Muscle of back (tissue), 13 donors: Measurements from ENCODE around the gene ZDHHC7. TPM values are rescaled to one million over a fixed set of nuclear protein-coding genes. Genes with fewer than 3 reads are reported as not detected.
"Not testable (repeated sequence)": the region's sequence is repeated elsewhere in the genome, so short reads cannot be mapped to it uniquely, and the experiment has no call there.

ENCODE experiments used
- DNase-seq, 3 donors: peaks; one replicate each; pipeline versions ENCODE4 v3.0.0 to v3.0.0-alpha.2; 2013
- long read RNA-seq, 9 donors: transcript quantifications; one replicate each; lab custom pipeline, GENCODE V29; 2026
- polyA plus RNA-seq, 10 donors: library from polyadenylated mRNA; unstranded; fragments of 120-200 nt; gene quantifications; one replicate each; pipeline ENCODE4 v1.2.1, GENCODE V29; 2013; ENCODE audit not compliant: insufficient read length in 10 of 10

The ZDHHC7 gene, protein sequence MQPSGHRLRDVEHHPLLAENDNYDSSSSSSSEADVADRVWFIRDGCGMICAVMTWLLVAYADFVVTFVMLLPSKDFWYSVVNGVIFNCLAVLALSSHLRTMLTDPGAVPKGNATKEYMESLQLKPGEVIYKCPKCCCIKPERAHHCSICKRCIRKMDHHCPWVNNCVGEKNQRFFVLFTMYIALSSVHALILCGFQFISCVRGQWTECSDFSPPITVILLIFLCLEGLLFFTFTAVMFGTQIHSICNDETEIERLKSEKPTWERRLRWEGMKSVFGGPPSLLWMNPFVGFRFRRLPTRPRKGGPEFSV
- 10 to 100 TPM; 30.4 to 46.7 (median 39.5) TPM for polyA plus RNA-seq
- long read RNA-seq, donor 1, transcript ZDHHC7-201 (8 exons, 3,442 nt), result major isoform, 7 of 8 reads
- long read RNA-seq, donor 1, partial matches to known transcripts, result 0 of 8 reads
- long read RNA-seq, donor 1, other reads (novel, unspliced or antisense), result 0 of 8 reads
- long read RNA-seq, donor 2, transcript ZDHHC7-201 (8 exons, 3,442 nt), result major isoform, 7 of 7 reads
- long read RNA-seq, donor 2, partial matches to known transcripts, result 0 of 7 reads
- long read RNA-seq, donor 2, other reads (novel, unspliced or antisense), result 0 of 7 reads
- long read RNA-seq, donor 3, result 0 reads
- long read RNA-seq, donor 4, transcript ZDHHC7-201 (8 exons, 3,442 nt), result major isoform, 5 of 13 reads
- long read RNA-seq, donor 4, partial matches to known transcripts, result 8 of 13 reads
- long read RNA-seq, donor 4, other reads (novel, unspliced or antisense), result 0 of 13 reads
- long read RNA-seq, donor 5, transcript ZDHHC7-201 (8 exons, 3,442 nt), result major isoform, 5 of 5 reads
- long read RNA-seq, donor 5, partial matches to known transcripts, result 0 of 5 reads
- long read RNA-seq, donor 5, other reads (novel, unspliced or antisense), result 0 of 5 reads
- long read RNA-seq, donor 6, transcript ZDHHC7-201 (8 exons, 3,442 nt), result major isoform, 11 of 32 reads
- long read RNA-seq, donor 6, partial matches to known transcripts, result 21 of 32 reads
- long read RNA-seq, donor 6, other reads (novel, unspliced or antisense), result 0 of 32 reads
- long read RNA-seq, donor 7, transcript ZDHHC7-201 (8 exons, 3,442 nt), result major isoform, 7 of 7 reads
- long read RNA-seq, donor 7, partial matches to known transcripts, result 0 of 7 reads
- long read RNA-seq, donor 7, other reads (novel, unspliced or antisense), result 0 of 7 reads
- long read RNA-seq, donor 8, transcript ZDHHC7-201 (8 exons, 3,442 nt), result major isoform, 7 of 16 reads
- long read RNA-seq, donor 8, partial matches to known transcripts, result 9 of 16 reads
- long read RNA-seq, donor 8, other reads (novel, unspliced or antisense), result 0 of 16 reads
- long read RNA-seq, donor 9, partial matches to known transcripts, result 0 of 3 reads
- long read RNA-seq, donor 9, other reads (novel, unspliced or antisense), result 0 of 3 reads

DNA sequence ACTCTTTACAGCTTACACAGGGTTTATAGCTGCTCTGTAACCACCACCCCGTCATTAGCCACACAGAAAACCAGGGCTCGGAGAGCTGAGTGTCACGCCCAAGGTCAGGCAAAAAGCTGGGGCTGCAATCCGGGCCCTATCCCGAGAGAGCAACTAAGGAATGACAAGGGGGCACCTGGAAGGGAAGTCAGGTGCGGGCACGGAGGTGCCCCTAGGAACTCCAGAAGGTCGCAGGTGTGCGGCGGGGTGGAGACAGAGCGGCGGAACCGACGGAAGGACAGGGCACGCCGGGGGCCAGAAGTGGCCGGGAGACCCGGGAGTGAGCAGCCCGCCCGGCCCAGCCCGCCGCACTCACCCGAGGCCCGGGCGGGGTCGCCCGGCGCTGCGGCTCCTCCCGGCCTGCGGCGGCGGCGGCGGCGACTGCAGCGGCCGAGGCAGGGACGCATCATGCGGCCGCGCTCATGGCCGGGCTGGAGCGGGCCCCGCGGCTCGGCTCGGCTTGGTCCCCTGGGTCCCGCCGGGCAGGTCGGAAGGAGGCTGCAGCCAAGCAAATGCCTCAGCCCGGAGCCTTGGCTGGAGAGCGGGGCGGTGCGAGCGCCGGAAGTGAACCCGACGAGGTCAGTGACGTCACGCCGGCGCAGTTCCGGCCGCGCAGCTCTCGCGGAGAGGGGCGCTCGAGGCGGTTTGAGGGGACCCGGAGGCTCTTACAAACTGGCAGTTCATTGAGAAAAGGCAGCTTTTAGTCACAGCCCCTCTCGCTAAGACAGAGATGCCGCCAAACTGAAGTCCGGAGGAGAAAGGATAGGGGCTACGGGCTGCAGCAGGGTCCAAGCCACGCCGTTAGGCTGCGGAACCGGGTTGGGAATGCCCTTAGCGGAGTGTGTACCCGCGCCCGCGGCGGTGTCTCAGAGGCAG is at the start of gene ZDHHC7:
TSS of gene ZDHHC7 (minus strand) at position 605 of the 915 bp plus-strand sequence. CDS start 20,917 bp downstream, outside the sequence.
- DNase-seq, result peak; percentile 85 to 97 (median 94)

DNA sequence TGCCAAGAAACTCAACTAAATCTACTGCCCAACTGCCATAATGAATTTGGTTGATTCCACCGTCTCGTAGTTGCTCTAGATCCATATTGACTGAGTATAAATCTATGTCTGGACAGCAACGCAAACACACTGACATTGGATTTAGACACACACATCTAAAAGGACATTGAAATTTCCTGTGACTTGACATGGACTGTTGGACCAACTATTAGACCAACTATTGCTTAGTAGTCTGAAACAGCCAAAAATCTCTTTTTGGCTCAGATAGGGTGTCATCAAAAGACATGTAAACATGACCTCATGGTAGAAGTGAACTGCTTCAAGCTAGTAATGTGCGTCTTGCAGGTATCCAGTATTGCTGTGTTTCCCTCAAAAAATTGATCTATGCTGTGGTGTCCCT is 47.6 kb upstream of the ZDHHC7 start:
- DNase-seq, result no peak

DNA sequence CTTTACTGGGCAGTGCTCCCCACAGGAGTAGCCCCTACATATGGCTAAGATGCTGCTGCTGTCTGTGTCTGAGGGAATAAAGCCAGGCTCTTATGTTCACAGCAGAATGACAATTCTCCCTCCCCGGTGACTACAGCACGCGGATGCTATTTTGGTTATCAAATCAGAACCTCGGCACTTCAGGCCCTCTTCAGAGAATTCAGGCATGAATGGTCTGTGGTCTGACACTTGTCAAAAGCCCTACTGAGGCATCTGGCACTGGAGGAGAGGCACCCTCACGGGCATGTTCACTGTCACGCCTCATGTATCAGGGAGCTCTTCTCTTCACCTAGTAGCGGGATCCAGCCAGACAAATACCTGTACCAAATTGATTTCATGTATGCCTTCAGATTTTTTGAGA is 46.6 kb upstream of the ZDHHC7 start:
- no peak for DNase-seq

DNA sequence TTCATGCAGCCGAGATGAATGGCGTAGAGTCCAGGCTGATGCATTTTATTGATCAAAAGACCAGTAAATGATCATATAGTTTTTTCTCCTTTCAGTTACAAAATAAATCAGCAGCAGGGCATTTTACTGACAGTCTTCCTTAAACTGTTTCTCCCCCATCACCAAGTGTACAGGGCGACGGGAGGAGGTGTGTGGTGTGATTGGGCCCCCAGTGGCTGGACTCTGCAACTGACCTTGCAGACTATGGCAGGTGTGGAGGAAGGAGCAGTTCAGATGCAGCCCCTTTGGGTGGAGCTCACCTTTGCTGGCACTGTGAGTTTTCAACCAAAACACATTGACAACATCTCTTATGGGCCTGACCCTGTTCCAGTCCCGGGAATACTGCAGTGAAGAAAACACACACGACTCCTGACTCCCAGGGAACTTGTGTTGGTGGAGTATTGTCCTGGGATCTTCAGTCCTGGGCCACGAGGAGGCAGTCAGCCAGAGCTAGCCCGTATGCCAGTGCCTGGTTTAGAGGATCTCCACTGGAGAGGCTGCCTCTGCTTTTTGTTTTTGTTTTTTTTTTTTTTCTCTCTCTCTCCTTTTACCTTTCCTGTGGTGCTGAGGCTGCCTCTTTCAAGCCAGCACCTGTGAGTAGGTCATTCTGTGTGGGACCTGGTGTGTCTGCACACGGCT is 46.0 kb upstream of the ZDHHC7 start:
- no peak for DNase-seq

DNA sequence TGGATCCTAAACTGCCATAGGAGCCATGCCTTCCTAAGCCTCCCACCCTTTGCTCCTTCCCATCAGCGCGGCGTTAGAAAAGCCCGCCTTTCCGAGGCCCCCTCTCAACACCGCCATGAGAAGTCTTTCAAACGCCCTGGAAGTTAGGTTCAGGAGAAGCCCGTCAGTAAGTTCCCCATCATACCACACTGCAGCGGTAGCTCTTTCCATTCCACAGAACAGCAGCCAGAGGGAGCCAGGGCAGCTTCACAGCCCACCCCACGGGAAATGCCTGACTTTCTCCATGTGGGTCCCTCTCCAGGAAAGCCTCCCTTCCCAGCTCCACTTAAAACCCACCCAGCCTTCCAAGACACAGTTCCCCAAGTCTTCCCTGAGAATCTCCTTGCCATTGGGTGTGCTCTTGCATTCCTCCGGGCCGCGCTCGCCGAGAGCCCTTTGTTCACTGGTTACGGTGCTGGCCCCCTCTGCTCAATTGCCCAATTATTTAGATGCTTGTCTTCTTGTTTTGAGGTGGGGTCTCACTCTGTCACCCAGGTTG is 44.9 kb upstream of the ZDHHC7 start:
- DNase-seq, result no peak

DNA sequence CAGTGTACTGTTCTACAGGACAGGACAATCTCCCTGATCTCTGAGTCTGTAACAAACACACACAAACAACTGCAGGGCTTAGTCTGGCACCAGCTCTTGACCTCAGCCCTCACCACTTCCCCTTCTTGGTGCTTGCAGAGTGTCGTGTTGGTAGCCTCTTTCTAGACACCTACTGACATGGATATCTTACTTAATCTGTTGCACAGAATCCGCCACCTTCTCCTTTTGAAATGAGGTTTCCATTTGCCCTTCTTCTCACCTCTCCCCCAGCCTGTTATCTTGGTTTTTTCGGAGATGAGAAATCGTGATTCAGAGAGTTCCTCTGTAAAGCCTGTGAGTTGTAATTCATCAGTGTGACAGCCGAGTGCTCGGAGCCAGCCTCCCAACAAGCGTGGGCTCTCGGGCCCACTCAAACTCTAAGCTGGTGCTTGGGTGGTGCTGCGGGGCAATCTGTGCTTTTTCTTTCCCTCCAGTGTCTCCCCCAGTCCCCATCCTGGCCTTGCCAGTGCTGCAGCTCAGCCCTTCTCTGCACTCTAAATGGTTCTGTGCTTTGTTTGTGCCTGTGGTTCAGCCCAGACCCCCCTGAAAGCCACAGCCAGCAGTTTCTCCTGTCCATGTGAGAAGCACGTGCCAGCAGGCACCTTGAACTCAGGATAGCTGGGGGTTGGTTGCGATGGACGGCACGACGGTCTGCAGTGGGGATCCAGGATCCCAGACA is 44.3 kb upstream of the ZDHHC7 start:
- DNase-seq, result peak; percentile 36 to 66 (median 38)

DNA sequence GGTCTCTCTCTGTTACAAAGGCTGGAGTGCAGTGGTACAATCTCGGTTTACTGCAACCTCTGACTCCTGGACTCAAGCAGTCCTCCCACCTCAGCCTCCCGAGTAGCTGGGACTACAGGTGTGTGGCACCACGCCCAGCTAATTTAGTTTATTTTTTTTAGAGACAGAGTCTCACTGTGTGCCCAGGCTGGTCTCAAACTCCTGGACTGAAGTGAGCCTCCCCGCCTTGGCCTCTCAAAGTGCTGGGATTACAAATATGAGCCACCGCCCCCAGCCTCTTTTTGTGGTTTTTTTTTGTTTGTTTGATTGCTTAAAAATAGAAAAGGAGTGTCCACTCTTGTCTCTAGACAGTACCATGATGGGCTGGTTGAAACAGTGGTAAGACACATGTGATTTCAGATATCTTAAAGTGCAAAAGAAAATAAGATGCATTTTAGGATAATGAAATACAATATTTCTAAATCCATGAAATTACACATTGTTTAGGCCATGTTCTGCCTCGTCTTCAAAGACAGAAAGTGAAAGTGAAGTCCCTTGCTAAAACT is 43.7 kb upstream of the ZDHHC7 start:
- no peak for DNase-seq

DNA sequence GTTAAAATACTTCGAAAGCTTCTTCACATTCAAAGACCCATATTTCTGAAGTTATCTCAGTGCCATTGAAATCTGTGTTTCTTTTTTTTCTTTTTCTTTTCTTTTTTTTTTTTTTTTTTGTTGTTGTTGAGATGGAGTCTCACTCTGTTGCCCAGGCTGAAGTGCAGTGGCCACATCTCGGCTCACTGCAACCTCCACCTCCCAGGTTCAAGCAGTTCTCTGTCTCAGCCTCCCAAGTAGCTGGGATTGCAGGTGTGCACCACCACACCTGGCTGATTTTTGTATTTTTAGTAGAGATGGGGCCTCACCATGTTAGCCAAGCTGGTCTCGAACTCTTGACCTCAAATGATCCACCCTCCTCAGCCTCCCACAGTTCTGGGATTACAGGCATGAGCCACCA is 43.0 kb upstream of the ZDHHC7 start:
- not testable (repeated sequence) for DNase-seq

DNA sequence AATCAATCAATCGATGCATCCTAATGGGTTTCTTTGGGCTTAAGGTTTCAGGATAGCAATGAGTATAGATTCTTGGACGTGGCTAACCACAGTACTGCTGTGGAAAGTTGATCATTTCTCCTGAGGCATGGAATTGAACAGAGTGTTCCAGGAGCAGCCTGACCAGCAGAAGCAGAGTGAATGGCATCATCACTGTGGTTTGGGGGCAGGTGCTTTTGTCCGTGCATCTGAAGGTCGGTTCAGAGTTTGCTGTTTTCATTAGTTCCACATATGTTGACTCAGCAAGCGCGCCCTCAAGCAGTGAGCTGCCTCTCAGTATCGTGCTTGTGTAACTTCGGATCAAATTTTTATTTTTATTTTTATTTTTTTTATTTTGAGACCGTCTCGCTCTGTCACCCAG is 41.2 kb upstream of the ZDHHC7 start:
- DNase-seq, result no peak

DNA sequence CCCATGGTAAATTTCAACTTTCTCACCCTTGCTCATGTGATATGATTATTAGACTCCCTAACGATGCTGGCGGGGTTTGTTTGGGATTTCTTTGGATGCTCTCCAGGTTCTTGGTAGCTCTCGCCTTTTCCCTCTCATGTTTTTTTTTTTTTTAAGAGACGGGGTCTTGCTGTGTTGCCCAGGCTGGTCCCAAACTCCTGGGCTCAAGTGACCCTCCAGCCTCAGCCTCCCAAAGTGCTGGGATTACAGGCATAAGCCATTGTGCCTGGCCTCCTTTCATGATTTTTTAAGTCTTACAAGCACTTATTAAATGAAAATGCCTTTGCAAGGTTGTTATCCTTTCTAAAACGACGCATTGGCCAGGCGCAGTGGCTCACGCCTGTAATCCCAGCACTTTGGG is 40.3 kb upstream of the ZDHHC7 start:
- no peak for DNase-seq

DNA sequence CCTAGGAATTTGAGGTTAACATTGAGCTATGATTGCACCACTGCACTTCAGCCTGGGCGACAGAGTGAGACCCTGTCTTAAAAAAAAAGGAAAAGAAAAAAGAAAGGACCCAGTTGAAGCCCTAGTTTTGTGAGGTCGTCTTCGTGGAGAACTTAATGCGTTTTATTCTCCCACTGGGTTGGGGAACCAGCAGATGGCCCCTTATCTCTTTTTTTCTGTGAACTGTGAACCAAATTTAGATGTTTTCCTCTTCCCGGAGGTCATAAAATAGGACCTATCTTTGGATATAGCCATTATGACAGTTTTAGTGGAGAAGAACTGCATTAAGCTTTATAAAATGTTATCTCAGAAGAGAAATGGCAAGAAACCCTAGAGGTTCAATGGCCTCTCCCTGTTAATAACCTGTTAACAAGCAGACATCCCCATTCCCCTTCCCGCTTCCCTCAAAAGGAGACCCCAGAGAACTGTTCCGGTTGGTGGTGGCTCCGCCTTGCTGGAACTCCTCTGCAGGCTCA is 39.8 kb upstream of the ZDHHC7 start:
- no peak for DNase-seq

DNA sequence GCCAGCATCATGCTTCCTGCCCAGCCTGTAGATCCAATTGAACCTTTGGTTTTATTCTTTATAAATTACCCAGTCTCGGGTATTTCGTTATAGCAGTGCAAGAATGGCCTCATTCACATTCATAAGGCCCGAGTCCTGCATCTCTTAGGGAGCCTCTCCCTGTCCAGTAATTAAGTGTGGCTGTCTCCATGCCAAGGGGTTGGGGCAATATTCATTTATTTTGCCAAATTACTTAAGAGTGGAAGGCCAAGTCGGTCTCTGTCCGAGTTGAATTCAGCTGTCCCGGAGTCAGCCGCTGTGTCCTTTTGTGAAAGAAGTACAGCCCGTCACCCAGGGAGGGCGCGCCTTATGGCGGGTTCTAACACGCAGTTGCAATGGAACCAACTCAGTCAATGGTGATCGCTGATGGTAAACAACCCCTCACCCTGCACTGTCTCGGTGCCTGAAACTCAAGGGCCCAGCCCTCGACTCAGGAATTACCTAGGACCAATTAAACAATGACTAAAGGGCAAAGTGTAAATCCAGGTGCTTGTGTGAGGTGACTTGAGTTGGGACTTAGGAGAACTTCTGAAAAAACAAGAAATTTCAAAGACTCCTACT is 38.5 kb upstream of the ZDHHC7 start:
- DNase-seq, result no peak

DNA sequence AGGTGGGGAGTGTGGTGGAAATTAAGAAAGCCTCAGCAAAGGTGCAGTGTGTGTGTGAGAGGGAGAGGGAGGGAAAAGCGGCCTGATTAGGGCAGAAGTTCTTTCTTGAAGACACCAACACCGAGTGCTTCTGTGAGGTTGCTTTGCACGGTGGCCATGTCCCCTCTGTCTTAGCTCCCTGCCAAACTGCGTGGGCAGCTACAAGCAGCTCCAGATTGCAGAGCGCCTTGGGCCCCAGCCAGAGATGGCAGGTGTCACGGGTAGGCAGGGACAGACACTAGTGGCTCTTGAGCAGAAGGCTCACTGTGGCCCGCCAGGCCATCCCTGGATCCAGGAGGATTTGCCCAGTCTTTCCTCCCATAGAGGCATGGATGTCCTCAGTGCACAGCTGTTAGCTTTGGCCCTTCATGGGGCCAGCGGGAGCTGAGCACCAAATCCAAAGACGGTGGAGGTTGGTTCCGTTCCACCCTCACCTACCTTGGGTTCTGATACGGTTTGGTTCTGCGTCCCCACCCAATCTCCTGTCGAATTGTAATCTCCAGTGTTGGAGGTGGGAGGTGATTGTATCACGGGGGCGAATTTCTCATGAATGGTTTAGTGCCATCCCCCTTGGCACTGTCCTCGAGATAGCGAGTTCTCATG is 37.7 kb upstream of the ZDHHC7 start:
- DNase-seq, result no peak

DNA sequence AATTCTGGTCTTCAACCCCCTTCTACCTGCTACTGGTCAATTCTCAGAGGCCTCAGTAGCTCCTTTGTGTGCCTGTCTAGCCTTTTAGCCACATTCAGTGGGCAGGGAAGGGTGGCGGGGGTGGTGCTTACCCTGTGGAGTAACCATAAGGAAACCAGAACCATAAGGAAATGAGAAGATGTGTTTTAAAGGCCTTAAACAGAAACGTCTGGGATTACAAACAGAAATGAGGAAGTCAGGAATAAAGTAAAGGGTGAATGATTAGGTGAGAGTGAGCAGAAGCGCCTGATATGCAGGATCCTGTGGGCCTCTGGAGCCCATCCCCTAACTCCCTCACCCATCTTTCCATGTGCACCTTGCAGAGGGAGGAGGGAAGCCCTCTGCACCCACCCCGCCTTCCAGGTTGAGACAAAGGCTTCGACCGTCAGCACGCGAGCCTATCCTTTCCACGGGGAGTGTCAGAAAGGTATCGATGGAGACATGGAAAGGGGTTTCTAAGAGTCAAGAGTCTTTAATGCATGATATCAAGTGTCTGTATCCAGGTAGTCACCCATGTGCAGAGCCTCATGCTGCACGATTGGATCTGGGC is 36.6 kb upstream of the ZDHHC7 start:
- DNase-seq, result no peak

DNA sequence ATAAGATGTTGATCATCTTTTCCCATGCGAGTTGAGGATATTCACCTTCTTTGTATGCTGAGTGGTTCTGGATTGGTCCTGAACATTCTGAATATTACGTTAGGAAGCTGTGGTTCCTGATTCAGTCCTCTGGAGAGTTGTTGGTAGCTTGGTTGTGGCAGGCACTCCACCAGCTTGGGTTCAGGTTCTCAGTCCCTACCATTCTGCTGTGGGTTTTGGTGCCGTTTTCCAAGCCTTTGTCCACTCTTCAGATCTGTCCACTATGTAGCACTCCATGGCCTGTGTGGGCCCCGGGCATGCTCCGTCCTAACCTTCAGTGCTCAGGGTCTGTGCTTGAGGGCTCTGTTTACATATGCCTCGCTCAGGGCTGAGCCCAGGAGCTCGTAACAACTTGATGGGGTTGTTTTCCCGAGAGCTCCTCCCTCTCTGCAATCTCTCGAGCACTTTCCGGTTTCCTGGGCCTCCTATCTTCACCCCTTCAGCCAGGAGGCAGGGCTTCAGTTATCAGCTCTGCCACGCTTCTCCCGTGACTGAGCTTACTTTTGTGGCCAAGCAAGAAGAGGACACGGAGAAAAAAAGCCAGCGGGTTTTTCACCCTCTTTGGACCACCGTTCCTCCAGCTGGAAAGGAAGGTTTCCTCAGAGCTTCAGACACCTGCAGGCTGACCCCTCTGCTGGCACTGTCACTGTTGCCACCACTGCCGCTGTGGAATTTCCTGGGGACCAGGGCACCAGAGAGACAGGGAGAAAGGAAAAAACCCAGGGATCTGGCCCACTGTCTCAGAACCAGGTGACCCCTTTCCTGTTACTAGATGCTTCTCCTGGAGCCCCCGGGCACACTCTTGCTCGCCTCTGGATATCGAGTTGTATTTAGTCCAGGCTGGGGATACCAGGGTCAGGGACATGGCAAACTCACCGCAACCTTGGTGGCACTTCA is 35.9 kb upstream of the ZDHHC7 start:
- DNase-seq, result no peak

DNA sequence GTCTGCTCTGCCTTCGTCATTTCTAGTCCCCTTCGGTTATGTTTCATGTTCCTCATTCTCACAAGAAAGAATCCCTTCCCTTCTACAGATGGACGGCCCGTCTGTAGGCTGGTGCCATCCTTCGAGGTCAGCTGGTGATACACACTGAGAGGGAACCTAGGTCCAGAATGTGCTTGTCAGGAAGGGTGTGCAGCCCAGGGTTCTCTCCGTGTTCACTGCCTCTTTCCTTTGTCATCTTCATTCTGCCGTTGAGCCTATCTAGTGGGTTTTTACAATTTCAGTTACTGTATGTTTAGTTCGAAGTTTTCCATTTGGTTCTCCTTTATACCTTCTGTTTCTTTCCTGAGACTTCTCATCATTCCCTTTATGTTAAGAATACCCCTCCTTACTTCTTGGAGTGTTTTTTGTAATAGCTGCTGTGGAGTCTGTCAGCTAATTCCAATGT is 35.2 kb upstream of the ZDHHC7 start:
- DNase-seq, result no peak
